ENCODE measurements around the gene FBXL7.

Gene FBXL7

GRCh38 chr5:15718421-15719179, 218.6 kb downstream of the FBXL7 start:
- Histone ChIP-seq H3K4me1 (ENCODE audit: control insufficient read depth in 1 of 2, insufficient read depth in 1 of 2, low read depth in 1 of 2, low read length in 1 of 2) (no peaks in the 10 kb centered on the region), H3K27me3 (no peaks in the 10 kb centered on the region), H3K4me3 (ENCODE audit: low read depth in 1 of 2, low read length in 1 of 2) (no peak overlapping the region), H3K9me3 (no peaks in the 10 kb centered on the region), H3K27ac (no peak overlapping the region), H3K36me3 (no peaks in the 10 kb centered on the region)
- TF ChIP-seq, protein P1, sequence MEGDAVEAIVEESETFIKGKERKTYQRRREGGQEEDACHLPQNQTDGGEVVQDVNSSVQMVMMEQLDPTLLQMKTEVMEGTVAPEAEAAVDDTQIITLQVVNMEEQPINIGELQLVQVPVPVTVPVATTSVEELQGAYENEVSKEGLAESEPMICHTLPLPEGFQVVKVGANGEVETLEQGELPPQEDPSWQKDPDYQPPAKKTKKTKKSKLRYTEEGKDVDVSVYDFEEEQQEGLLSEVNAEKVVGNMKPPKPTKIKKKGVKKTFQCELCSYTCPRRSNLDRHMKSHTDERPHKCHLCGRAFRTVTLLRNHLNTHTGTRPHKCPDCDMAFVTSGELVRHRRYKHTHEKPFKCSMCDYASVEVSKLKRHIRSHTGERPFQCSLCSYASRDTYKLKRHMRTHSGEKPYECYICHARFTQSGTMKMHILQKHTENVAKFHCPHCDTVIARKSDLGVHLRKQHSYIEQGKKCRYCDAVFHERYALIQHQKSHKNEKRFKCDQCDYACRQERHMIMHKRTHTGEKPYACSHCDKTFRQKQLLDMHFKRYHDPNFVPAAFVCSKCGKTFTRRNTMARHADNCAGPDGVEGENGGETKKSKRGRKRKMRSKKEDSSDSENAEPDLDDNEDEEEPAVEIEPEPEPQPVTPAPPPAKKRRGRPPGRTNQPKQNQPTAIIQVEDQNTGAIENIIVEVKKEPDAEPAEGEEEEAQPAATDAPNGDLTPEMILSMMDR (IDR thresholded peaks at IDR 0.05), result no peak

GRCh38 chr5:15719784-15720183, 219.8 kb downstream of the FBXL7 start:
- Histone ChIP-seq H3K4me3 (ENCODE audit: low read depth in 1 of 2, low read length in 1 of 2) (no peak overlapping the region), H3K36me3 (no peaks in the 10 kb centered on the region), H3K27me3 (no peaks in the 10 kb centered on the region), H3K4me1 (ENCODE audit: control insufficient read depth in 1 of 2, insufficient read depth in 1 of 2, low read depth in 1 of 2, low read length in 1 of 2) (no peaks in the 10 kb centered on the region), H3K27ac (no peak overlapping the region), H3K9me3 (no peaks in the 10 kb centered on the region)
- TF ChIP-seq, protein P1 (IDR thresholded peaks at IDR 0.05), result no peak

DNA sequence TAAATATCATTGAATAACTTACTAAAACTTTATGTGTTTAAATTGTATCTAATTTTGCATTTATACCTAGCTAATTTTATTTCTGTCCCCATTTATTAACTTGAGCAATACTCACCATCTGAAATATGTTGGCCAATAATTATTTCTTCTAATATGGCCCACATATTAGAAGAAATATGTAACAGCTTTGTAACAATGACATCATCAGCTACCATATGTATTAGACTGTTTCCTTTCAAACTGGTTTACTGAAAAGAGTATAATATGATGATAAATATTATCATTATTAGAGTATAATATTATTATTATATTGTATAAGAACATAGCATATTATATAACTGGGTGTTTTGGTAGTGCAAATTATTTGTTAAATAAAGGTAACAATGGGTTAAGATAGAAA, 220.5 kb downstream of the FBXL7 start:
- Histone ChIP-seq H3K36me3 (no peaks in the 10 kb centered on the region), H3K4me3 (ENCODE audit: low read depth in 1 of 2, low read length in 1 of 2) (no peak overlapping the region), H3K27ac (no peak overlapping the region), H3K9me3 (no peaks in the 10 kb centered on the region), H3K27me3 (no peaks in the 10 kb centered on the region), H3K4me1 (ENCODE audit: control insufficient read depth in 1 of 2, insufficient read depth in 1 of 2, low read depth in 1 of 2, low read length in 1 of 2) (no peaks in the 10 kb centered on the region)
- TF ChIP-seq, protein P1 (IDR thresholded peaks at IDR 0.05), result no peak

- no peaks in the 10 kb centered on the region for H3K4me1 ChIP-seq (ENCODE audit: control insufficient read depth in 1 of 2, insufficient read depth in 1 of 2, low read depth in 1 of 2, low read length in 1 of 2)
- TF ChIP-seq, protein P1 (IDR thresholded peaks at IDR 0.05), result no peak
- H3K27ac ChIP-seq, result no peak overlapping the region
- H3K9me3 ChIP-seq, result no peaks in the 10 kb centered on the region
- H3K36me3 ChIP-seq, result no peaks in the 10 kb centered on the region
- H3K27me3 ChIP-seq, result no peaks in the 10 kb centered on the region
- no peak overlapping the region for H3K4me3 ChIP-seq (ENCODE audit: low read depth in 1 of 2, low read length in 1 of 2)
Observed at GRCh38 chr5:15722305-15722704, 222.3 kb downstream of the FBXL7 start.

- Histone ChIP-seq H3K4me3 (ENCODE audit: low read depth in 1 of 2, low read length in 1 of 2) (no peak overlapping the region), H3K9me3 (no peaks in the 10 kb centered on the region), H3K27me3 (no peaks in the 10 kb centered on the region), H3K27ac (no peak overlapping the region), H3K36me3 (no peaks in the 10 kb centered on the region), H3K4me1 (ENCODE audit: control insufficient read depth in 1 of 2, insufficient read depth in 1 of 2, low read depth in 1 of 2, low read length in 1 of 2) (no peaks in the 10 kb centered on the region)
- TF ChIP-seq, protein P1 (IDR thresholded peaks at IDR 0.05), result no peak
Observed at GRCh38 chr5:15727375-15727774, 227.4 kb downstream of the FBXL7 start.

Data from neutrophil (primary cell).